K562 treated with DMSO at 1 percent for 24 hours (cell line): ENCODE data around the gene PRX. TPM values are rescaled to one million over a fixed set of nuclear protein-coding genes. Genes with fewer than 3 reads are reported as not detected.

ENCODE experiments used
- total RNA-seq: library from RNA; unstranded; fragments of 300-600 nt; gene quantifications from 2 replicates; pipeline ENCODE4 v1.2.3, GENCODE V29; 2022; ENCODE audit warnings: low read depth; ENCODE audit not compliant: insufficient read depth

Gene PRX
- total RNA-seq, result 8.2 and 8.3 TPM in 2 replicates

GRCh38 chr19:40413291-40413845, at the start of gene PRX:
TSS of gene PRX (minus strand) at chr19:40413378. CDS start at chr19:40407932, 5,446 bp downstream.

GRCh38 chr19:40444000-40444824, 31.0 kb upstream of the PRX start, which contains the start of gene SERTAD3:
TSS of gene SERTAD3 (minus strand) at chr19:40444335. CDS start at chr19:40442080, 2,255 bp downstream.

DNA sequence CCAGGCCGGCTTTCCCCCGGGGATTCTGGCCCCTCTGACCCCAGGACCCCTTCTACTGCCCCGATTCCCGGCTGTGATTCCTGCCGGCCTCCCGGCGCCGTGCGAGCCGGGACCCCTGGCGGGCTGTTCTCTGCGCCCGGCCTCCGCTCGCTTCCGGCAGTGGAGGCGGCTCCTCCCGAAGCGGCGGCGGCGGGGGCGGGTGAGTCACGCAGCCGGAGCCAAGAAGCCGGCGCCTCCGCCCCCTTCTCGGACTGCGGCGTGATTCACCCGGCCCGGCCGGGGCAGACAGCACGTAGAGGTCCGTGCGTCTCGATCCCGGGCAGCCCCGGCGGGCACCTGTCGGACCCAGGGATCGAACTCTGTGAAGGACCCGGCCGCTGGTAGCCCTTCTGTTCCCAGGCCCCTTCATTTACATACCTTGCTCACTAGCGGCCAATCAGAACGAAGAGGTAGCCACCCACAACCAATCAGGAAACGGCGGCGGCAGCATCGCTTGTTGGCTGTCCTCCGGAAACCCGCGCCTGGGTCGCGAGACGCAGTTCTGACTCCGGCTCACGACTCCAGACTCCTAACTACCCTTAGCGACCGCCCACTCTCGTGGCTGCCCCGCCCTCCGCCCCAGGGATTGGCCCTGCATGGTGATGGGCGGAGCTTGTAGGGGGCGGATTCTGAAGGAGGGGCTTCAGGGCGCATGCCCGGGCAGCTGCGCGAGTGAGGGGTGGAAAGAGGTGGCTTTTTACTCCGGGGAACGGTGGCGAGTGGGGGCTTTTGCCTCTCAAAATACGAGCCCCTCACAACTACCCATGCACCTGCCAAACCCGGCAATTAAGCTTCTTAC, 12.5 kb upstream of the PRX start, which contains the start of gene SERTAD1:
SERTAD1 (minus strand) TSS at position 543 of the 838 bp plus-strand sequence. CDS start 2,446 bp downstream, outside the sequence.

GRCh38 chr19:40390084-40390742, 23.0 kb downstream of the PRX start, which contains the start of gene HIPK4:
TSS of gene HIPK4 (minus strand) at chr19:40390181. CDS start at chr19:40389902, 279 bp downstream.

DNA sequence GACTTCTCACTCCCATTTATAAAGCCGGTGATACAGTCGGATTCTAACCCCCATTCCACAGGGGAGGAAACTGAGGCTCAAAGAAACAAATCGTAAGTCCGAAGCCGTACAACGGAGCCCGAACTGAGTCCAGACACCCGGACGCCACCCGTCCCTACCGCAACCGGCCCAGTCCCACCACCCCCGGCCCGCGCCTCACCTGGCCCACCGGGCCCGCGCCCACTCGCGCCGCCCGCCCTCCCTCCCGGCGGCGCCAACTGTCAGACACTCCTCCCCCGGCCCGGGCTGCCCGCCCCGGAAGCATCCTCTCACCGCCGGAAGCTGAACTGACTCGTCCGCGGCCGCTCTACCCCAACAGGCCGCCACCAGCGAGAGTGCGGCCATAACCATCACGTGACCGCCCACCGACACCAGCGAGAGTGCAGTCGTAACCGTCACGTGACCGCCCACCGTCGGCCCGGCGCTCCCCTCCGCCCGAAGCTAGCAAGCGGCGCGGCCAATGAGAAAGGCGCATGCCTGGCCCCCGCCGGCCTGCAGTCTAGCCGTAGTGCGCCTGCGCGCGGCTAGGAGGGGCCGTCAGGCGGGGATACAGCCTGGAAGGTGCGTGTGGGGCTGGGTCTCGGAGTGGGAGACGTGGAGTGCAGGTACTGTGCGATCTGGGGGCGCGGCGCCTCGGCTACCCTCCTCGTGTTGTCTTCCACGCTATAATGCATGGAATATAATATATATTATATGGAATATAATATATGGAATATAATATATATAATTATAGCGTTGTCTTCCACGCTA, 64.9 kb downstream of the PRX start, which contains the start of the genes C19orf47 and PLD3:
C19orf47 (minus strand) TSS at position 273 of the 789 bp plus-strand sequence. CDS start 6,540 bp downstream, outside the sequence.
PLD3 (plus strand) TSS at position 571 of the 789 bp plus-strand sequence. CDS start 17,789 bp downstream, outside the sequence.

Other genes starting within 250 kb of the PRX start
- 18.3 and 20.6 TPM in 2 replicates for gene MAP3K10, start 222.0 kb downstream of the PRX start, total RNA-seq
- gene TTC9B, start 195.0 kb downstream of the PRX start, total RNA-seq, result not detected in 2 replicates
- gene CCNP, start 186.7 kb downstream of the PRX start, total RNA-seq, result not detected in 2 replicates
- 53.7 and 58.9 TPM in 2 replicates for gene AKT2, start 128.0 kb downstream of the PRX start, total RNA-seq
- gene C19orf47, start 65.0 kb downstream of the PRX start, total RNA-seq, result 19.2 and 21.4 TPM in 2 replicates
- gene PLD3, start 64.7 kb downstream of the PRX start, total RNA-seq, result 1,029 and 1,087 TPM in 2 replicates
- gene HIPK4, start 23.2 kb downstream of the PRX start, total RNA-seq, result 0.58 and 1.3 TPM in 2 replicates
- 50.7 and 53.0 TPM in 2 replicates for gene SERTAD1, start 12.6 kb upstream of the PRX start, total RNA-seq
- 33.7 and 34.9 TPM in 2 replicates for gene SERTAD3, start 31.0 kb upstream of the PRX start, total RNA-seq
- gene BLVRB, start 52.4 kb upstream of the PRX start, total RNA-seq, result 834 and 1,005 TPM in 2 replicates
- 3.8 and 4.5 TPM in 2 replicates for gene SPTBN4, start 53.6 kb upstream of the PRX start, total RNA-seq
- 124 and 131 TPM in 2 replicates for gene SHKBP1, start 163.5 kb upstream of the PRX start, total RNA-seq
- gene LTBP4, start 188.0 kb upstream of the PRX start, total RNA-seq, result 251 and 283 TPM in 2 replicates